HuH-7 (cell line): ENCODE data around the gene GALNT18.
A peak's percentile ranks its signal among the peaks of the same experiment; 100 is the strongest.

ENCODE experiments used
- DNase-seq: peaks from one replicate; pipeline ENCODE4 v3.0.0; 2011; ENCODE audit warnings: low spot score

Gene GALNT18

GRCh38 chr11:11268119-11268518, 353.7 kb downstream of the GALNT18 start:
- no peak for DNase-seq

- no peak for DNase-seq
Observed at GRCh38 chr11:11267312-11267711, 354.5 kb downstream of the GALNT18 start.

GRCh38 chr11:11265994-11266606, 355.7 kb downstream of the GALNT18 start:
- peak; percentile 79 for DNase-seq

GRCh38 chr11:11265320-11265719, 356.5 kb downstream of the GALNT18 start:
- DNase-seq: no peak

- no peak for DNase-seq
Observed at GRCh38 chr11:11263238-11264005, 358.4 kb downstream of the GALNT18 start.

- DNase-seq: no peak
Observed at GRCh38 chr11:11262171-11262920, 359.5 kb downstream of the GALNT18 start.

- no peak for DNase-seq
Observed at GRCh38 chr11:11261629-11262028, 360.2 kb downstream of the GALNT18 start.

- no peak for DNase-seq
Observed at GRCh38 chr11:11260903-11261302, 360.9 kb downstream of the GALNT18 start.

GRCh38 chr11:11253995-11254394, 367.8 kb downstream of the GALNT18 start:
- no peak for DNase-seq

- no peak for DNase-seq
Observed at GRCh38 chr11:11253497-11253896, 368.3 kb downstream of the GALNT18 start.

GRCh38 chr11:11252403-11252802, 369.4 kb downstream of the GALNT18 start:
- DNase-seq: no peak

GRCh38 chr11:11251394-11251970, 370.3 kb downstream of the GALNT18 start:
- DNase-seq: no peak

- DNase-seq: no peak
Observed at GRCh38 chr11:11250470-11250869, 371.3 kb downstream of the GALNT18 start.

- DNase-seq: no peak
Observed at GRCh38 chr11:11247576-11247975, 374.2 kb downstream of the GALNT18 start.

- no peak for DNase-seq
Observed at GRCh38 chr11:11247086-11247485, 374.7 kb downstream of the GALNT18 start.

GRCh38 chr11:11246166-11246565, 375.6 kb downstream of the GALNT18 start:
- DNase-seq: no peak

- DNase-seq: no peak
Observed at GRCh38 chr11:11245453-11245852, 376.4 kb downstream of the GALNT18 start.

- DNase-seq: no peak
Observed at GRCh38 chr11:11244470-11245080, 377.2 kb downstream of the GALNT18 start.

GRCh38 chr11:11243590-11244469, 378.0 kb downstream of the GALNT18 start:
- DNase-seq: no peak

GRCh38 chr11:11243209-11243589, 378.6 kb downstream of the GALNT18 start:
- no peak for DNase-seq

- no peak for DNase-seq
Observed at GRCh38 chr11:11241284-11241683, 380.5 kb downstream of the GALNT18 start.
